ENCODE data around the gene MRNIP.

MRNIP gene

DNA sequence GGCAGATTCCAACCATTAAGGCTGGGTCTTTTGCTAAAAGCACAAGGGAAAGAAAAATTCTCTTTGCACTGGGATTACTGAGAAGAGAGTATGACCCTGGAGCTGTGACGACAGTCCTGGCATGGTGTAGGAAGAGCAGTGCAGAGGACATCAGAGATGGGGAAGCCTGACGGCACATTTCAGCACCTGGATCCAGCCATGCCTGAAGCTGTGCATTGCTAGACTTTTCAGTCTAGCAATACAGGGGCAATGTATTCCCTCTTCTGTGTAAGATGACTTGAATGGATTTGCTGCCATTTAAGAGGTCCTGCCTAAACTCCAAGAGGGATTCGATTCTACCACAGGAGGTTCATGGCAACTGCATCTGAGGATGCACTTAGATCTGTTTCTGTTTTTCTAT is 12.3 kb upstream of the MRNIP start:
- DNase-seq: no peak

DNA sequence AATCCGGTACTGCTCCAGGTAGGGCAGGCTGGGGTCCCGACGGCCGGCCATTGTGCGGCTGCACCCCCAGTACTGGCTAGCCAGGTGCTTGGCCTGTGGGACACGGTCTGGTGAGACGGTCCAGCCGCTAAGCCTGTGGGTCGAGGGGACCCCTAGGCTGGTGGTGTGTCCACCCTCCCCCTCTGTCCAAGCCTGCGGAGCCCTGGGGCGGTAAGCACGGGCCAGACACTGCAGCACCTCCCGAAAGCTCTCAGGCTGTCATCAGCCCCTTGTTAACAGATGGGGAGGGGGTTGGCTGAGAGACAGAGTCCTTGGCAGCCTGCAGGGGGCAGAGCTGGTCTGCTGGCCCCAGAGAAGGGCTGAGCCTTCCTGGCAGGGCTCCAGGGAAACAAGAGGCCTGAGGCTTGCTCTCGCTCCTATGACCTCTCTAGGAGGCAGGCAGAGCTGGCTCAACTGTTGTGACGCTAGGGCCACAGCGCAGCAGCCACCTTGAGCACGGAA is 11.8 kb upstream of the MRNIP start:
- DNase-seq: no peak

DNA sequence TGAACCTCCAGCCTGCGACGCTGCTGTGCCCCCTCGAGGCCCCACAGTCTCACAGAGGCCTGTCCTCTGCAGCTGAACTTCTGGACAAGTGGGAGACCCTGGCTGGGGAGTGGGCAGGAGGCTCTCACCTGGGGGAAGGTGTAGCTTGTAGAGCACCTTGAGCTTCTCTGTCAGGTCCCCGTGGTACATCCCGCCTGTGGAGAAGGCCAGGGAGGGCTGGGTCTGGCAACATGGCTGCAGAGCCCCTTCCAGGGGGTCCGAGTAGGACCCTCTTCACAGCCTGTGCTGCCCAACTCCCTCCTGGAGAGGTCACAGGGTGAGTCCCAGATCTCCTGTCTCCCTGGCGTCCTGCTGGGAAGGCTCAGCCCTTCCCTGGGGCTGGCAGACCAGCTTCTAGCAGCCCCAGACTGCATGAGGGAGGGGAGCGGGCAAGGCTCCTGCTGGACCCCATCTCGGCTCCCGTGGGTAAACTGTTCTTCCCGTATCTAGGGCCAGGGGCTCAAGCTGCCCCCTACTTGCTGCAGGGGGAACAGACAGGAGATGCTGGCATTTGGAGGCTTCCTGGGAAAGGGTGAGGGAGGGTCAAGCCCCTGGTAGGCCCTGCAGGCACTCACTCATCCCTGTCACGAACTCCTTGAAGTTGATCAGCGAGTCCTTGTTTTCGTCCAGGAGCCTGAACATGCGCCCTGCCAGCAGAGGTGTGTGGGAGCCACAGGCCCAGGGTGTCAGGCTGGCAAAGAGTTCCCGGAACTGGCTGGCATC is 11.2 kb upstream of the MRNIP start:
- no peak for DNase-seq

DNA sequence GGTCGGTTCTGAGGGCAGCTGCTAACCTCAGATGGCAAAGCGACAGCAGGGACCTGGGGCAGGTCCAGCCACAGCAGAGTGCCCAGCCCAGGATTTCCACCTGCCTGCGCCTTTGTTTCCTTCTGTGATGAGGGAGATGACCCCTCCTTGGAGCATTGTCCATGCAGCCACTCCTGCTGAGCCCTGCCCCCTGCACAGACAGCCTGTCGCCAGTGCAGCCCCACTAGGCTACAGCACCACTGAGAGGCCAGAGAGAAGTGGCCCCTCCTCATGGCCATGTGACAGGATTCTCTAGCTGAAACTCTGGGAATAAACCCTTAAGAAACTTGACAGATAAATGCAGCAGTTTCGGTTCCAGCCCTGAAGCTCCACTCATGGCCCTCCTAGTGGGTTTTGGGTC is 10.5 kb upstream of the MRNIP start:
- no peak for DNase-seq

DNA sequence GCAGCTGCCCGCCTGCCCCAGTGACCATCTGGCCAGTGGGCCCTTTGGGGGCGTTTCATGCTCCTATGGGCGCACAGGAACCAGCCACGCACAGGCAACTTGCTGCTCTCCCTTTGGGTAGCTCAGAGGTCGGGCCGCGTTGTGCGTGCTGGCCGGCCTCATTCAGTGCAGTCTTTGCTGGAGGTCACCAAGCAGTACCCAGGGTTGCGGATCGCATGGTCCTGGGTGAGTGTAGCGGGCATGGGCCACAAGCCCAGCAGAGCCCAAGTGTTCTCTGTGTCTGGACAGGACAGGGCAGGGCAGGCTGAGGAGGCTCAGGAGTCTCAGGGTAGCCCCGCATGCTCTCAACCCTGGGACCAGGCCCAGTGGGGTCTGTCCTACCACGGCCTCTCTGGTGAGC is 9.9 kb upstream of the MRNIP start:
- DNase-seq: no peak

DNA sequence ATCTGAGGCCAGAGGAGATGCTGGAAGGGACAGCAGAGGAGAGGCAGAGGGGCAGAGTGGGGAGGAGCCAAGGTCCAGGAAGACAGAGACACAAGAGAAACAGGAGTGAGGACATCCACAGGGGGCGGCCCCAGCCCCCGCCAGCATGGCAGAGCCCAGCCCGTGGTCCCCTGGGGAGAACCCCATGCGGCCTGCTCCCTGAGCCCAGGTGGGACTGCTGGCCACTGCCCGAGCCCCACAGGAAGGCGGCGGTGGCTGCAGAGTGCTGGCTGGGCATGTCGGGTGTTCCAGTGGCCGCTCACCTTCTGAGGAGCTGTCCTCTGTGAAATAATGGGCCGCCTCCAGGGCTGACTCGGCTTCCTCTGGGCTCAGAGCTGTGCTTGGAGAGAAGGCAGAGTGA is 8.9 kb upstream of the MRNIP start:
- DNase-seq: no peak

DNA sequence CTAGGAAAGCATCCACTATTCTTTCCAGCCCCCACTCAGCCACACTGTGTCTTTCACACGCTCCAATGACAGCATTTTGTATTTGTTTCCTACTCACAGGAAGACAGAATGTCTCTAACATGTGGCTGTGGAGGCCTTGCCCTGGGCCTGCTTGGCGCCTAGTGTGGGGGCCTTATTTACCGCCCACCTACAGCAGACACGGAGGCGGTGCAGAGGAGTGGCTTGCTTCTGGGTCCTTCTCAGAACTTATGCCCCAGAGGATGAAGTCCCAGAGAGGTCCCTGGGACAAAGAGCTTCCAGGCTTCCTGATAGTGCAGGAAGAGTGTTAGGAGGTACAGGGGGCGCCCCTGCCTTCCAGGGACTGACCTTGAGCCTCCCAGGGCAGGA is 8.5 kb upstream of the MRNIP start:
- no peak for DNase-seq

DNA sequence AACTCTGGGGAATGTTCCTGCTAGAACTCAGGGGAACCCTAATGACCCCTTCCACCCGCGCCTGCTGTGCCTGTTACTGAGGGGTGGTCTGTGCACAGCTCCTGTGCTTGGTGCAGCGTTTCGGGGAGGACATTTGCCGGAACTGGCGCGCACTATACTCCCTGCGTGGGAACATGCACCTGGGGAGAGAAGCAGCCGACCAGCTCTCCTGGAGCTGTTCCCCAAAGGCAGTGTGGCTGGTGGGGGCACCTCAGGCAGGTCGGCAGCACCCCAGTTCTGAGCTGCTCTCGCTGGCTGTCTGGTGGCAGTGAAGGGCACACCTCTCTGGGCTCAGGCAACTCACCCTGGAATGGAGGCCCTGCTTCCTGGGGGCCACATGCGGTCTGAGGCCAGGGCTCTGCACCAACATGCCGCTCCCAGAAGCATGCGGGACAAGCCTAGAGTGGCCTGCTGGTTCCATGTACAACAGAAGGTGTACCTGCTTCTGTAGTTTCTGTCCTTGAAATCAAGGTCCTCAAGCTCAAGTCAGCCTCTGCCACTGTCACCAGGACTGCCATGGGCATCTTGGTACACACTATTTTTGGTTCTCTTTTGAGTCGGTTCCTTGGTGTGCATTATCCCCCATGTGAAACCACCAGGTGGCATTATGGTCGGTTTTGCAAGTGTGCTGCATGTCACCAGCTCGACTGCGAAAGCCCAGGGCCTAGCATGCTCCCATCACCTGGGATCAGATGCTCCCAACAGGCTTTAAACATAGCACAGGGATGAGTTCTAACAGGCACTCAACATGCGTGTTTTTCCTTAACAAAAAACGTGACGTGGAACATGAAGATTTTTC is 7.8 kb upstream of the MRNIP start:
- no peak for DNase-seq

DNA sequence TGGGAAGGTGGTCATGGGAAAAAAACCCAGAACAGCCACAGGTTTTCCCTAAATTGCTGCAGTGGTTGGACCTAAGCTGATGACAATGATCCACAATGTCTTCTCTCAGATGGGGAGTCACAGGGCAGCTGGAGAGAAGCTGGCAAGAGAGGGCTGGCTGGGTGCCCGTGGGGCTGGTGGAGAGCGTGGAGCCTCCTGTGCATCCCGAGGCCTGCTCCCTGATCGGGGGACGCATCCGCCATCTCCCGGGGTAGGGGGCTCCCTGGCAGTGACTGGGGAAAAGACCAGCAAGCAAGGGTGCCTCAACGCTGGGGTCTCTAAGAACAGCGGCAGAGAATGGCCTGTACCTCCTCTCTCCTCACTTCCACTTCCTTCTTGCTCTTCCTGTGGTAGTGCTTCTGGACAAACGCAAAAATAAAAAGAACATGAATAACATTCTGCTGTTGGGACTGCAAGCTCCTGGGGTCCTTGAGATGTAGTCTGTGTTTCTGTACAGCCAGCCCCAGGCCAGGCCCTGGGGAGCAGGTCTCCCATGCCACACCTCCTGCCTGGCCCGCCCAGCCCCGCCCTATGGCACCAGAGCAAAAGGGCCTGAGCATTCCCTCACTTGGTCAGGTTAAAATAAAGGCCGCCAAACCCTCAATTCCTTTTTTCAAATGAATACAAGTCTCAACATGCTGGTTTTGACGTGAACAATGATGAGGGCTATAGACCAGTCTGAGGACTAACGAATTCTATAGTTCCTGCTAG is 7.0 kb upstream of the MRNIP start:
- DNase-seq: no peak

DNA sequence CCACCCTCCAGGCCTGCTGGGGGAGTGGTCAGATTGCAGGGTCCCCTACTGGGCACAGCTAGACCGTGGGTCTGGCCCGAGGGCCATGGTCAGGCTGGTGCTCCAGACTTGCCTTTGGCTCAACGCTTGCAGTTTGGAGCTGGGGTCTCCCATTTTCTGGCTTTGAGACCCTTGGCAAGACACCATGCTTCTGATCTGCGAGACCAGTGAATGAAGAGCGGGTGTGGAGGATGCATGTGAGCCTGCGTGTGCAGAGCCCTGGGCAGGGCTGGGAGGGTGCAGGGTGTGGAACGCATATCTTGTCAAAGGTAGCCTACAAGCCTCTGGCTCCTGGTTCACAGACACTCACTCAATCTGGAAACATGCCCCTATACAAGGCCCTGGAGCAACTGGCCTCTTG is 6.1 kb upstream of the MRNIP start:
- DNase-seq: no peak

DNA sequence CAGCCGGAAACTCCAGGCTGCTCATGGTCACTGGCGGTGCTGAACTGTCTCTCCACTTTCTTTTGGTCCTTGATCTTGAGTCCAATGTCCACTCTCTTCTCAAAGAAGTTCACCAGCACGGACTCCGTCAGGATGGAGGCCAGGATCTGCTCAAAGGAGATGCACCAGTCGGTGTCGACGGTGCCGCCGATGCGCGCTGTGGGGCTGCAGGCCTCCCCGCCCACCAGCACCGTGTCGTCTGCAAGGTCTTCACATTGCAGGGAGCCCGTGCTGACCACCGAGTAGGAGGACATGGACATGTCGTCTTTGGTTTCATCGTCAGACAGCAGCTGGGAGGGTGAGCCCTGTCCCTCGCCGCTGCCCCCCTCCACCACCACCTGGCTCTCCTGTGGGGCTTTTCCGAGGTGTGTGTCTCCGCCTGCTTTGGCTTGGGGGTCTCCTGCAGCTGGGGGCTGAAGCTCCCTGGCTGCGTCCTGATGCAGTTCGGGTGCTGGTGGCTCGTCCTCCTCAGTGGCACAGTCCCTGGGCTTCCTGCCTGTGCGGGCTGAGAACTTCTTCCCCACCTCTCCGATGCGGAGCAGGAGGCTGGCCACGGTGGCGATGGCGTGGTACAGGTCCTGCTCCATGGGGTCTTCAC is 5.0 kb upstream of the MRNIP start:
- DNase-seq: no peak

DNA sequence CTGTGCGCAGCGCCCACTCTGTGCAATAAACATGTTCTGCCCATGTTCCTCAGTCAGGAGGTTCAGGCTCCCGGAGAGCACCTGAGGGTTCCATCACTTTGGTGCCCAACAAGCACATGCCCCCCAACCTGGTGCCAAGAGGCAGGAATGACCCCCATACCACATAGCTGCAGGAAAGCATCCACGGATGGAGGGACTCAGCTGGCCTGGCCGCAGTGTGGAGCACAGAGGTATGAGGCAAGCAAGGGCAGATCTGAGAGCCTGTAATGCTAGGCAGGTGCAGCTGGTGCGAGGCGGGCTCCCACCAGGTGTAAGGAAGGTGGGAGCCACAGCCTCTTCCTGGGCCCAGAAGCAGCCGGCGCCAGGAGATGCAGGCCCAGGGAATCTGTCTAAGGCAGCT is 4.3 kb upstream of the MRNIP start:
- DNase-seq: no peak

DNA sequence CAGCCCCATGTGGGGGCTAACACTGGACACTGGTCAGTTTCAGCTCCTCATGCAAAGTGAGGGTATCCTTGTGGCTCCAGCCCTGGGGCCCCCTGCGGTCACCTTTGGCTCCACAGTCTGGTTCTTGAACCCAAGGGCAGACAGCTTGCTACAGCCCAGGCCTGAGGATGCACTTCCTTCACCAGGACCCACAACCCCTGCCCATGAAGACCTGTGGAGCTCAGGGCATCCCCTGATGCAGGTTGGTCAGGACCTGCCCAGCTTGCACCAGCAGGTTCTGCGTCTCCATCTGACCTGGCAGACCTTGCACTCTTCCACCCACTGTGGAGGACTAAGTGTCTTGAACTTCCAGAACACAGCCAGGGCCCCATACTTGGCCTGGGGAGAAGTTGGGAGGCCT is 3.7 kb upstream of the MRNIP start:
- DNase-seq: no peak

DNA sequence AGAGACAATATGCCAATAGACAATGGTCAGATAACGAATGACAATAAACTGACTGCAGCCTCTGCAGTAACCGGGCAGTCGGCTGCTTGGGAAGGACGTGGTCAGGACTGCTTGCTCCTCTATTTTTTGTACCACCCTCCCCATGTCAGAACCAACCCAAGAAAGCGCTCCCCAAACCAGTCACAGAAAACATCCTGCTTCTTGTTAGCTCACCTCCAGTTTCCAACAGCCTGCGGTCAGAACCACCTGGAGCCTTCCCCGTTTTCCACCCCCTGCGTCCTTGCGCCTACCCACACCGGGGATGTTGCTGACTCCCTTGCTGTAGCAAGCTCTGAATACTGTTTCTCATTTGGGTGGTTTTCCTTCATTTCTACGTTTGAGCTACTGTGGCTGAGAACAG is 1.7 kb upstream of the MRNIP start:
- DNase-seq: no peak

DNA sequence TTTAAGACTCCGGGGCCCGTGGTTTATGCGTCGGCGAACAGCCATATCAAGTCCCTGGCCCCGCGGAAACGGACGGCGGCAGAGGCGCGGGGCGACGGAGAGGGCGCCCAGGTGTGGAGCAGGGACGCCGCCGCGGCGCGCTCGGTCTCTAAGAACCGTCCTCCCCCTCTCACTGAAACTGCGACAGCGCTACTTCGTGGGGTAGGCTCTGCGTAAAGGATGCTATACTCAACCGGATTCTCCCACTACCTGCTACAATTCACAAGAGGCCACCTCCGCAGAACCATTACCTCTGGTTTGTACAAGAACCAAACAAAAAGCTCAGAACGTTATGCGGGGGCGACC is 404 bp downstream of the MRNIP start:
- peak; percentile 61 for DNase-seq

DNA sequence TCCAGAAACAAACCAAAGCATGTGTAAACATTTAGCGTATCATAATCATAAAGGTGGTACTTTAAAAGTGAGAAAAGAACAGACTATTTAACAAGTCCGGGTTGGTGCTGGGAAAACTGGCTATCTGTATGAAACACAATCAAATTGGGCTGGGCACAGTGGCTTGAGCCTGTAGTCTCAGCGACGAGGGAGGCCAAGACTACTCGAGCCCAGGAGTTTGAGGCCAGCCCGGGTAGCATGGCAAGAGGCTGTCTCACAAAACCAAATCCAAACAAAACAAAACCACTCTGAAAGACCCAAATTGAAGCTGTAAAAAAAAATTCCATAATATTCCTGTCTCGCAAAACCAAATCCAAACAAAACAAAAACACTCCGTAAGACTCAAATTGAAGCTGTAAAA is 4.3 kb downstream of the MRNIP start:
- no peak for DNase-seq

DNA sequence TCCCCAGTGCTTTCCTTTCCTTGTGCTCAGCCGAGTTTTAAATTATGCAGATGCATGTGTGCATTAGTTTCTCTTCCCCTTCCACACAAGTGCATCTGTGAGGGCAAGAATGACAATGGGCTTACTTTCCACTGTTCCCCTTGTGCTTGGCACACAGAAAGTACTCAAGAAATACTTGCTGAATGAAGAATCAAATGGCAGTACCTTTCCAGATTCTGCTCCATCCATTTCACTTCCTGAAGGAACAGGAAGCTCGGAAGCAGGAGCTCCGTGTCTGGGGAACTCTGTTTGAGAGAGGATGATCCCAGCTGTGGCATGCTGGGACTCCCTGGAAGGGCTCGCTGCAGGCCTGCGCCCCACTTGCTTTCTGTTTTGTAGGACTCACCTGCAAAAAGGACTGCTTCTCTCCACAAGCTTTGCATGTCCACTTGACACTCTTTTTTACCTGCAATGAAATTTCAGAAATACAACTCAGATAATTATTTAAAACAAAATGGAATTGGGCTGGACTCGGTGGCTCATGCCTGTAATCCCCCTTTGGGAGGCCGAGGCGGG is 5.5 kb downstream of the MRNIP start:
- DNase-seq: no peak

DNA sequence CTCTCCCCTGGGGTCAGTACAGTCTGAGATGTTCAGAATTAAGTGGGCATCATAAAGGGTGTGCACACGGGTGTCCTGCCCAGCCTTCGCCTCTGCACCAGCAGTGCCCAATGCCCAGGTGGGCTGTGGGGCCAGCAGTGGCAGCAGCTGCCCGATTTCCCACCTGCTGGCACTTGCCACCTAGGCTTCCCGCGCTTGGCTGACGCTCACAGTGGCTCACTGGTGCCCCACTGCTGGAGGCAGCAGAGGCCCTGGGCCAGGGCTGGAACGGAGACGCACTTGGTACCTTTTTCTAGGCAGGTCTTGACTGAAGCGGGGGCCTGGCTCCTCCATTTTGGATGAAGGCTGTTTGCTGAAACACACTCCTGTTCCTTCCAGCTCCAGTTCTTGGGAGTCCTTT is 17.0 kb downstream of the MRNIP start:
- DNase-seq: no peak

DNA sequence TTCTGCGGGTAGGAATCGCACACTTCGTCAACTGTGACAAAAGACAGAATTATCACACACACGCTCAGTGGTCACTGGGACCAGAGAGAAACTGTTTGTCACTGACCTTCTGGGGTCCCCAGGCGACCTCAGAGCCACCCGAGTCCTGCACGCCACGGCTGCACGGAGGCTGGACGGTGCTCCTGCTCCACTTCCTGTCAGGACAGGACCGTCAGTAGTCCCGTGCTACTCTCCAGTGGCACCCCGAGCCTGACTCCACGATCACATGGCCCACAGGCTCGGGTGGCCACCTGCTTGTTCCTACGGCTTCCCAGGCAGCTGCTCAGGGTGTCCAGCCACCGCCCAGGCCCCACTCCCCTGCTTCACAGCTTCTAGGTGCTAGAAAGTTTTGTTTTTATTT is 17.9 kb downstream of the MRNIP start:
- no peak for DNase-seq

DNA sequence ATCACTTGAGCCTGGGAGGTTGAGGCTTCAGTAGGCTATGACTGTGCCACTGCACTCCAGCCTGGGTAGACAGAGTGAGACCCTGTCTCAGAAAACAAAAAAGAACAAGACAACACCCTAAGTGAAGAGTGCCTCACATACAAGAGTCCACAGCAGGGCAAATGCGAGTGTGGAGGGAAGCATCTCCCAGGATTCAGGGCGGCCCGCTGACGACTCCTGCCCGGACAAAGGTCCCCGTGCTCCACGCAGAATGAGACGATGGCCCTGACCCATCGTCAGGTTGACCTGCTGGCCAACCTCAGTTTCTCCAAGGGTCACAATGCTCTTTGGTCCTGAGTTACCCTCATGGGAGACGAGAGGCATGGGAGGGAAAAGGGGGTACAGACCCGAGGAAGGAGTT is 18.3 kb downstream of the MRNIP start:
- no peak for DNase-seq

DNA sequence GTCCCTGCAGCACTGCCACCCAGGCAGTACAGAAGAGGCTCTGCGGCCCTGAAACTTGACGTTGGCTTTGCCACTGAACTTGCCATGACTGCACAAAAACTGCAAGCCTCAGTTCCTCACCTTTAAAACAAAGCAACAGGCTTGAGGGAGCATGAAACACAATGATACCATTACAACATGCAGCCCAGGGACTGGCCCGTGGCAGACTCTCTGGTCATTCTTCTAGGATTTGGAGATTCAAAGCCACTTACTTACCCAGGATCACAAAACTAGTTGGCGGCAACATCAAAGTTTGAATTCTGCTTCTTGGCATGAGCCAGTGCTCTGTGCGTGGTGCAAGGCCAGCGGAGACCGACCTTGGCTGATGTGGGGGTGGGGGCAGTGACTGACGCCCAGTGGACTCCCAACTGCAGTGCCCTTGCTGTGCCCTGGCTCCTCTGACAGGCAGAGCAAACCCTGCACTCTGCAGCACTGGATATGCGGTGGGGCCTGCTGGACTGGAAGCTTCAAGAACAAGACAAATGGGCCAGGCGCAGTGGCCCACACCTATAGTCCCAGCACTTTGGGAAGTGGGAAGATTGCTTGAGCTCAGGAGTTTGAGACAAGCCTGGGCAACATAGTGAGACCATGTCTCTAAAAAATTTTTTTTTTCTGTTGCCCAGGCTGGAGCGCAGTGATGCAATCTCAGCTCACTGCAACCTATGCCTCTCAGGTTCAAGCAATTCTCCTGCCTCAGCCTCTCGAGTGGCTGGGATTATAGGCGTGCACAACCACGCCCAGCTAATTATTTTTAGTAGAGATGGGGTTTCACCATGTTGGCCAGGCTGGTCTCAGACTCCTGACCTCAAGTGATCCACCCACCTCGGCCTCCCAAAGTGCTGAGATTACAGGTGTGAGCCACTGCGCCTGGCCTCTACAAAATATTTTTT is 19.0 kb downstream of the MRNIP start:
- DNase-seq: no peak

All from NCI-H345 (cell line).